ENCODE measurements around the gene CAPN5. TPM values are rescaled to one million over a fixed set of nuclear protein-coding genes. Genes with fewer than 3 reads are reported as not detected.
"Not testable (repeated sequence)": the region's sequence is repeated elsewhere in the genome, so short reads cannot be mapped to it uniquely, and the experiment has no call there.

The CAPN5 gene
- total RNA-seq, 1 experiment from 2014 or later, result 30.9 TPM

- no peak for DNase-seq (ENCODE audit: low spot score)
Measured at GRCh38 chr11:77096591-77097019, 29.8 kb downstream of the CAPN5 start.

- DNase-seq (ENCODE audit: low spot score), result not testable (repeated sequence)
Measured at GRCh38 chr11:77097180-77097579, 30.4 kb downstream of the CAPN5 start.

- DNase-seq (ENCODE audit: low spot score), result no peak
Measured at GRCh38 chr11:77100166-77101042, 33.6 kb downstream of the CAPN5 start.

GRCh38 chr11:77101043-77101537 lies 34.3 kb downstream of the CAPN5 start:
- peak; percentile 72 for DNase-seq (ENCODE audit: low spot score)

- no peak for DNase-seq (ENCODE audit: low spot score)
Measured at GRCh38 chr11:77102246-77103210, 35.8 kb downstream of the CAPN5 start, which contains the start of gene OMP. TSS of gene OMP (plus strand) at chr11:77102840. CDS start at chr11:77102840, 0 bp downstream.

GRCh38 chr11:77103319-77103718 lies 36.5 kb downstream of the CAPN5 start:
- DNase-seq (ENCODE audit: low spot score), result no peak

GRCh38 chr11:77104727-77105126 lies 38.0 kb downstream of the CAPN5 start:
- no peak for DNase-seq (ENCODE audit: low spot score)

- DNase-seq (ENCODE audit: low spot score), result no peak
Measured at GRCh38 chr11:77106321-77106720, 39.5 kb downstream of the CAPN5 start.

- DNase-seq (ENCODE audit: low spot score), result no peak
Measured at GRCh38 chr11:77106759-77107158, 40.0 kb downstream of the CAPN5 start.

- DNase-seq (ENCODE audit: low spot score), result peak; percentile 90
Measured at GRCh38 chr11:77107950-77108349, 41.2 kb downstream of the CAPN5 start.

- no peak for DNase-seq (ENCODE audit: low spot score)
Measured at GRCh38 chr11:77108436-77108835, 41.7 kb downstream of the CAPN5 start.

- DNase-seq (ENCODE audit: low spot score), result no peak
Measured at GRCh38 chr11:77109236-77110019, 42.7 kb downstream of the CAPN5 start.

- no peak for DNase-seq (ENCODE audit: low spot score)
Measured at GRCh38 chr11:77110836-77111235, 44.1 kb downstream of the CAPN5 start.

- DNase-seq (ENCODE audit: low spot score), result no peak
Measured at GRCh38 chr11:77111277-77111676, 44.5 kb downstream of the CAPN5 start.

- DNase-seq (ENCODE audit: low spot score), result no peak
Measured at GRCh38 chr11:77111946-77112345, 45.2 kb downstream of the CAPN5 start.

GRCh38 chr11:77112641-77113381 lies 46.0 kb downstream of the CAPN5 start:
- DNase-seq (ENCODE audit: low spot score), result no peak

- peak; percentile 81 for DNase-seq (ENCODE audit: low spot score)
Measured at GRCh38 chr11:77113382-77114088, 46.8 kb downstream of the CAPN5 start.

- DNase-seq (ENCODE audit: low spot score), result no peak
Measured at GRCh38 chr11:77114089-77114463, 47.3 kb downstream of the CAPN5 start.

- DNase-seq (ENCODE audit: low spot score), result no peak
Measured at GRCh38 chr11:77115181-77115611, 48.4 kb downstream of the CAPN5 start.

GRCh38 chr11:77115956-77116355 lies 49.2 kb downstream of the CAPN5 start:
- no peak for DNase-seq (ENCODE audit: low spot score)
